HEK293 (cell line): Measurements from ENCODE around the gene KCNC4.
A peak's percentile ranks its signal among the peaks of the same experiment; 100 is the strongest.

Experiments
- CTCF ChIA-PET: fragments of 350-600 bp; formaldehyde crosslinking; extraction: SDS; loops from one replicate; lab custom pipeline; 2021; ENCODE audit warnings: antibody characterized with exemption; lab: Yijun Ruan, JAX
- POLR2A ChIA-PET: fragments of 300-600 bp; formaldehyde crosslinking; extraction: SDS; loops from one replicate; lab custom pipeline; 2020; ENCODE audit warnings: antibody characterized with exemption, inconsistent platforms; lab: Yijun Ruan, JAX
- H3K27ac ChIP-seq: fragments of 200-500 bp; sonication (Bioruptor generic); 2 replicates; pipeline ENCODE4 v1.5.1; 2014; ENCODE audit warnings: low read depth, low read length, control low read depth, inconsistent platforms; ENCODE audit errors: extremely low read depth
- H3K36me3 ChIP-seq, 2 experiments: fragments of 200-500 bp in 1 of 2; sonication (Bioruptor generic) in 1 of 2; 1 replicate in 1 of 2; 2 replicates in 1 of 2; pipeline ENCODE4 v1.5.1; 2014 to 2017; ENCODE audit warnings: inconsistent platforms in 2 of 2, low read length in 2 of 2; ENCODE audit not compliant: control insufficient read depth in 2 of 2, insufficient read depth in 1 of 2
- H3K4me1 ChIP-seq: fragments of 200-500 bp; sonication (Bioruptor generic); 2 replicates; pipeline ENCODE4 v1.5.1; 2014; ENCODE audit warnings: mild to moderate bottlenecking, low read length, inconsistent platforms; ENCODE audit not compliant: control insufficient read depth, insufficient read depth
- H3K4me3 ChIP-seq: 2 replicates; pipeline ENCODE4 v1.5.1; 2011; ENCODE audit warnings: low read depth, mild to moderate bottlenecking, control low read depth, low read length, moderate library complexity
- H3K9me3 ChIP-seq: fragments of 200-500 bp; sonication (Bioruptor generic); 2 replicates; pipeline ENCODE4 v1.5.1; 2014; ENCODE audit warnings: low read depth, low read length, inconsistent platforms; ENCODE audit not compliant: control insufficient read depth, insufficient read depth
- FEZF1 ChIP-seq: fragments of 450-650 bp; formaldehyde crosslinking; IDR thresholded peaks from 2 replicates; pipeline ENCODE4 v1.5.1; 2016; ENCODE audit warnings: missing biosample characterization, missing genetic modification characterization
- GFI1B ChIP-seq: fragments of 450-650 bp; formaldehyde crosslinking; IDR thresholded peaks from 2 replicates; pipeline ENCODE4 v1.5.1; 2016; ENCODE audit warnings: missing biosample characterization, missing genetic modification characterization
- GLIS1 ChIP-seq: fragments of 450-650 bp; formaldehyde crosslinking; IDR thresholded peaks from 2 replicates; pipeline ENCODE4 v1.5.1; 2016; ENCODE audit warnings: missing biosample characterization, missing genetic modification characterization
- HOXC10 ChIP-seq: sonication (generic); formaldehyde crosslinking; IDR thresholded peaks from 2 replicates; pipeline ENCODE4 v1.8.1; 2023; ENCODE audit warnings: mild to moderate bottlenecking, missing genetic modification reagents
- KLF10 ChIP-seq: fragments of 450-650 bp; IDR thresholded peaks from 2 replicates; pipeline ENCODE4 v1.5.1; 2018; ENCODE audit warnings: missing biosample characterization, mild to moderate bottlenecking, missing genetic modification characterization
- KLF7 ChIP-seq: fragments of 450-650 bp; formaldehyde crosslinking; IDR thresholded peaks from 2 replicates; pipeline ENCODE4 v1.5.1; 2016; ENCODE audit warnings: missing biosample characterization, missing genetic modification characterization, borderline replicate concordance
- KLF9 ChIP-seq: fragments of 450-650 bp; formaldehyde crosslinking; IDR thresholded peaks from 2 replicates; pipeline ENCODE4 v1.5.1; 2016; ENCODE audit warnings: missing biosample characterization, missing genetic modification characterization, low read depth
- OSR2 ChIP-seq: fragments of 450-650 bp; formaldehyde crosslinking; IDR thresholded peaks from 2 replicates; pipeline ENCODE4 v1.5.1; 2016; ENCODE audit warnings: missing biosample characterization, missing genetic modification characterization
- SCRT2 ChIP-seq: fragments of 450-650 bp; formaldehyde crosslinking; IDR thresholded peaks from 2 replicates; pipeline ENCODE4 v1.5.1; 2016; ENCODE audit warnings: missing biosample characterization, missing genetic modification characterization
- SP2 ChIP-seq: fragments of 450-650 bp; formaldehyde crosslinking; IDR thresholded peaks from 2 replicates; pipeline ENCODE4 v1.5.1; 2016; ENCODE audit warnings: missing biosample characterization, missing genetic modification characterization
- SP7 ChIP-seq: fragments of 450-650 bp; formaldehyde crosslinking; IDR thresholded peaks from 2 replicates; pipeline ENCODE4 v1.5.1; 2016; ENCODE audit warnings: missing biosample characterization, missing genetic modification characterization
- TCF7L2 ChIP-seq: IDR thresholded peaks from 2 replicates; pipeline ENCODE4 v1.6.1; 2011; ENCODE audit warnings: low read depth, mild to moderate bottlenecking, inconsistent platforms, low read length, moderate library complexity, borderline replicate concordance
- TRIM28 ChIP-seq: IDR thresholded peaks from 2 replicates; pipeline ENCODE4 v1.6.1; 2011; ENCODE audit warnings: low read length, control low read depth, borderline replicate concordance
- ZBTB17 ChIP-seq: fragments of 450-650 bp; formaldehyde crosslinking; IDR thresholded peaks from 2 replicates; pipeline ENCODE4 v1.5.1; 2016; ENCODE audit warnings: missing biosample characterization, missing genetic modification characterization
- ZNF132 ChIP-seq: fragments of 450-650 bp; formaldehyde crosslinking; IDR thresholded peaks from 2 replicates; pipeline ENCODE4 v1.5.1; 2017; ENCODE audit warnings: missing biosample characterization, missing genetic modification characterization, borderline replicate concordance
- ZNF335 ChIP-seq: fragments of 450-650 bp; formaldehyde crosslinking; conservative IDR thresholded peaks from 2 replicates; pipeline ENCODE4 v1.5.1; 2016; ENCODE audit warnings: missing biosample characterization, missing genetic modification characterization
- ZNF350 ChIP-seq: fragments of 450-650 bp; formaldehyde crosslinking; IDR thresholded peaks from 2 replicates; pipeline ENCODE4 v1.5.0; 2017; ENCODE audit warnings: missing biosample characterization, mild to moderate bottlenecking, missing genetic modification characterization
- ZNF600 ChIP-seq: fragments of 450-650 bp; formaldehyde crosslinking; IDR thresholded peaks from 2 replicates; pipeline ENCODE4 v1.5.1; 2016; ENCODE audit warnings: missing biosample characterization, missing genetic modification characterization
- ZNF670 ChIP-seq: fragments of 450-650 bp; formaldehyde crosslinking; IDR thresholded peaks from 2 replicates; pipeline ENCODE4 v1.5.1; 2016; ENCODE audit warnings: missing biosample characterization, missing genetic modification characterization, low read depth
- ZNF747 ChIP-seq: fragments of 450-650 bp; formaldehyde crosslinking; IDR thresholded peaks from 2 replicates; pipeline ENCODE4 v1.5.1; 2016; ENCODE audit warnings: missing biosample characterization, missing genetic modification characterization
- TF ChIP-seq, protein P1 (sequence below): fragments of 450-650 bp; formaldehyde crosslinking; IDR thresholded peaks from 2 replicates; pipeline ENCODE4 v1.5.1; 2016; ENCODE audit warnings: missing biosample characterization, missing genetic modification characterization
- TF ChIP-seq, protein P2 (sequence below): fragments of 450-650 bp; IDR thresholded peaks from 2 replicates; pipeline ENCODE4 v1.5.1; 2018; ENCODE audit warnings: missing biosample characterization, mild to moderate bottlenecking, missing genetic modification characterization
- TF ChIP-seq, protein P3 (sequence below): IDR thresholded peaks from 2 replicates; pipeline ENCODE4 v1.6.1; 2011; ENCODE audit warnings: mild to moderate bottlenecking, low read depth, low read length, borderline replicate concordance
- TF ChIP-seq, protein P4 (sequence below): fragments of 450-650 bp; formaldehyde crosslinking; IDR thresholded peaks from 2 replicates; pipeline ENCODE4 v1.5.1; 2016; ENCODE audit warnings: missing biosample characterization, missing genetic modification characterization
- TF ChIP-seq, protein P5 (sequence below): fragments of 450-650 bp; formaldehyde crosslinking; IDR thresholded peaks from 2 replicates; pipeline ENCODE4 v1.5.1; 2016; ENCODE audit warnings: missing biosample characterization, missing genetic modification characterization

KCNC4 gene

DNA sequence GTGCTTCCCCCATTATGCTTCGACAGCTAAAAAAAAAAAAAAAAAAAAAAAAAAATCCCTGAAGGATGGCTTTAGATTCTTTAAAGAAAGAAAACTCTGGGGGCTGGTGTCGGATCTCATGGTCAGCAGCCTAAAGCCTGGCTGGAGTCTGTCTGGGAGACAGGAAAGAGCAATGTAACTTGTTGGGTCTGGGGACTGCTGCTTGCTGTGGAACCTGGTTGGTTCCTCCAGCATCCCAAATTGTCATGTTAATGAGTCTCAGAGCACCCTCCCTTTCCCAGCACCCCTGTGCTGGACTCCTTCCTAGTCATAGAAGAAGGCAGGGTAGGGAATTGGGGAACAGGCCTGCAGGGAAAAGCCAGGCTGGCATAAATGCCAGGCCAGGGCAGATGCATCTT, 3.0 kb downstream of the KCNC4 start:
- Histone ChIP-seq H3K9me3 (no peaks in the 10 kb centered on the region), H3K36me3 (peaks cover 0 to 29% of the 10 kb centered on the region in 2 experiments; a peak in 1 of 3 replicates)
- POLR2A ChIA-PET: no interaction called here
- no peak for TF ChIP-seq SP2 (tag by site-specific recombination)
- peak; percentile 78 for TF ChIP-seq ZNF600 (tag by site-specific recombination)
- TF ChIP-seq KLF9 (tag by site-specific recombination): no peak
- TF ChIP-seq, protein P1, sequence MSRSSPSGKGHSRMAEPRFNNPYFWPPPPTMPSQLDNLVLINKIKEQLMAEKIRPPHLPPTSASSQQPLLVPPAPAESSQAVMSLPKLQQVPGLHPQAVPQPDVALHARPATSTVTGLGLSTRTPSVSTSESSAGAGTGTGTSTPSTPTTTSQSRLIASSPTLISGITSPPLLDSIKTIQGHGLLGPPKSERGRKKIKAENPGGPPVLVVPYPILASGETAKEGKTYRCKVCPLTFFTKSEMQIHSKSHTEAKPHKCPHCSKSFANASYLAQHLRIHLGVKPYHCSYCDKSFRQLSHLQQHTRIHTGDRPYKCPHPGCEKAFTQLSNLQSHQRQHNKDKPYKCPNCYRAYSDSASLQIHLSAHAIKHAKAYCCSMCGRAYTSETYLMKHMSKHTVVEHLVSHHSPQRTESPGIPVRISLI: peak; percentile 84; the same call in 1 of the 2 replicates
- TF ChIP-seq, all 188 proteins: peak for 2
- Histone ChIP-seq H3K27ac (no peak overlapping the region), H3K4me1 (peaks cover 7% of the 10 kb centered on the region), H3K4me3 (no peak overlapping the region)
- CTCF ChIA-PET: interaction anchor here (1.1 to 20.2 kb wide), 2 partner anchors 10 to 99 kb away, joined by 4 to 662 read pairs; no protein-coding TSS in a partner anchor

DNA sequence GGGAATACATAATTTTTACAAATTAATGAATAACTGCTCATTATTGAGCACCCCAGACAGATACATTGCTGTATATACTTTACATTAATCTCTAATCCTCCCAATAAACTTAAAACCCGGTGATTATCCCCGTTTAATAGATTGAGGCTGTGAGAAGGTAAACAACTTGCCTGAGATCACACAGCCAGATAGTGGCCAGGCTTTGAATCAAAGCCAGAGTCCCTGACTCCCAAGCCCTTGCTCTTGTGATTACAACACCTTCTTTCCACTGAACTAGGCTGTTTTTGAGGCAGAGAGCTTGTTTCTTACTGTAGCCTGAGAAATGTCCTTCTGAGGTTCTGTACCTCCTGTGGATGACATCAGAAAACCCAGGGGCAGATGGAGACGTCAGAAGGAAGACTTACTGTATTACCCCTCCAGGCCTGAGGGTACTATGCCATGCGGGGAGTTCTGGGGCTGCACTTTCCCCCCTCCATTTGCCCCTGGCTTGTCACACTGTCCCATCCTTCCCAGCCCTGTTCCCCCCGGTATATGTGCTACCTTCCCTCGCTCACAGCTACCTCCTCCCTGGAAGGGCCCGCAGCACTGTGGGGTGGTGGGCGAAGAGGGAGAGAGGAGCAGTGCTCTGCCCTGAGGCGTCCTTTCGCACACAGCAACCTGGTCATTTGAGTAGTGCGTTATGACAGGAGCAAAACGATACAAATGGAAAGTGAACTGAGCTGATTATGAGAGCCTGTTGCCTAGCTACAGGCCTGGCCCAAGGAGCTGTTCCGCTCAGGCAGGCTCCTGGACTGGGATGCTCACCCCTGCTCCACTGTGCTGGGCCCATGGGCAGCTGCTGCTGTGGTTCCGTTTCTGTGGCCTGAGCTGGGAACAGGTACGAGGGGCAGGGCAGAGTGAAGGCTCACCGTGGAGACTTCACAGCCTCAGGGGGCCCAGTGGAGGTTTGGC, 4.6 kb downstream of the KCNC4 start:
- Histone ChIP-seq H3K4me3 (no peak overlapping the region), H3K4me1 (peaks cover 7% of the 10 kb centered on the region), H3K36me3 (peaks cover 0 to 45% of the 10 kb centered on the region in 2 experiments; a peak in 1 of 3 replicates), H3K27ac (no peak overlapping the region), H3K9me3 (no peaks in the 10 kb centered on the region)
- CTCF ChIA-PET: interaction anchor here (0.6 to 20.2 kb wide), 4 partner anchors 8 to 281 kb away, joined by 3 to 662 read pairs (median 4); no protein-coding TSS in a partner anchor
- POLR2A ChIA-PET: interaction anchor here (1.7 kb wide), 1 partner anchor 10 kb away, joined by 4 read pairs; no protein-coding TSS in a partner anchor
- TF ChIP-seq ZNF335 (tag by site-specific recombination) (no peak), TCF7L2 (peak; percentile 33; the same call in 1 of the 2 replicates), KLF7 (no peak), SCRT2 (tag by site-specific recombination) (peak; percentile 65), HOXC10 (CRISPR knock-in tag) (no peak), ZNF670 (tag by site-specific recombination) (no peak), ZNF600 (tag by site-specific recombination) (peak; percentile 84), ZBTB17 (tag by site-specific recombination) (peak; percentile 78), SP7 (tag by site-specific recombination) (peak; percentile 95), TRIM28 (peak; percentile 82; the same call in 1 of the 2 replicates), GFI1B (no peak), ZNF747 (tag by site-specific recombination) (no peak), ZNF350 (tag by site-specific recombination) (no peak), ZNF132 (tag by site-specific recombination) (no peak), SP2 (tag by site-specific recombination) (no peak), OSR2 (tag by site-specific recombination) (peak; percentile 62; the same call in 1 of the 2 replicates), KLF10 (peak; percentile 45; the same call in 1 of the 2 replicates), FEZF1 (peak; percentile 67; the same call in 1 of the 2 replicates), GLIS1 (no peak)
- TF ChIP-seq, protein P2, sequence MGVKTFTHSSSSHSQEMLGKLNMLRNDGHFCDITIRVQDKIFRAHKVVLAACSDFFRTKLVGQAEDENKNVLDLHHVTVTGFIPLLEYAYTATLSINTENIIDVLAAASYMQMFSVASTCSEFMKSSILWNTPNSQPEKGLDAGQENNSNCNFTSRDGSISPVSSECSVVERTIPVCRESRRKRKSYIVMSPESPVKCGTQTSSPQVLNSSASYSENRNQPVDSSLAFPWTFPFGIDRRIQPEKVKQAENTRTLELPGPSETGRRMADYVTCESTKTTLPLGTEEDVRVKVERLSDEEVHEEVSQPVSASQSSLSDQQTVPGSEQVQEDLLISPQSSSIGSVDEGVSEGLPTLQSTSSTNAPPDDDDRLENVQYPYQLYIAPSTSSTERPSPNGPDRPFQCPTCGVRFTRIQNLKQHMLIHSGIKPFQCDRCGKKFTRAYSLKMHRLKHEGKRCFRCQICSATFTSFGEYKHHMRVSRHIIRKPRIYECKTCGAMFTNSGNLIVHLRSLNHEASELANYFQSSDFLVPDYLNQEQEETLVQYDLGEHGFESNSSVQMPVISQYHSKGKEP (tag by site-specific recombination): no peak
- TF ChIP-seq, protein P3, sequence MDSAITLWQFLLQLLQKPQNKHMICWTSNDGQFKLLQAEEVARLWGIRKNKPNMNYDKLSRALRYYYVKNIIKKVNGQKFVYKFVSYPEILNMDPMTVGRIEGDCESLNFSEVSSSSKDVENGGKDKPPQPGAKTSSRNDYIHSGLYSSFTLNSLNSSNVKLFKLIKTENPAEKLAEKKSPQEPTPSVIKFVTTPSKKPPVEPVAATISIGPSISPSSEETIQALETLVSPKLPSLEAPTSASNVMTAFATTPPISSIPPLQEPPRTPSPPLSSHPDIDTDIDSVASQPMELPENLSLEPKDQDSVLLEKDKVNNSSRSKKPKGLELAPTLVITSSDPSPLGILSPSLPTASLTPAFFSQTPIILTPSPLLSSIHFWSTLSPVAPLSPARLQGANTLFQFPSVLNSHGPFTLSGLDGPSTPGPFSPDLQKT: no peak
- TF ChIP-seq, protein P4, sequence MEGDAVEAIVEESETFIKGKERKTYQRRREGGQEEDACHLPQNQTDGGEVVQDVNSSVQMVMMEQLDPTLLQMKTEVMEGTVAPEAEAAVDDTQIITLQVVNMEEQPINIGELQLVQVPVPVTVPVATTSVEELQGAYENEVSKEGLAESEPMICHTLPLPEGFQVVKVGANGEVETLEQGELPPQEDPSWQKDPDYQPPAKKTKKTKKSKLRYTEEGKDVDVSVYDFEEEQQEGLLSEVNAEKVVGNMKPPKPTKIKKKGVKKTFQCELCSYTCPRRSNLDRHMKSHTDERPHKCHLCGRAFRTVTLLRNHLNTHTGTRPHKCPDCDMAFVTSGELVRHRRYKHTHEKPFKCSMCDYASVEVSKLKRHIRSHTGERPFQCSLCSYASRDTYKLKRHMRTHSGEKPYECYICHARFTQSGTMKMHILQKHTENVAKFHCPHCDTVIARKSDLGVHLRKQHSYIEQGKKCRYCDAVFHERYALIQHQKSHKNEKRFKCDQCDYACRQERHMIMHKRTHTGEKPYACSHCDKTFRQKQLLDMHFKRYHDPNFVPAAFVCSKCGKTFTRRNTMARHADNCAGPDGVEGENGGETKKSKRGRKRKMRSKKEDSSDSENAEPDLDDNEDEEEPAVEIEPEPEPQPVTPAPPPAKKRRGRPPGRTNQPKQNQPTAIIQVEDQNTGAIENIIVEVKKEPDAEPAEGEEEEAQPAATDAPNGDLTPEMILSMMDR (tag by site-specific recombination): no peak
- TF ChIP-seq, protein P5, sequence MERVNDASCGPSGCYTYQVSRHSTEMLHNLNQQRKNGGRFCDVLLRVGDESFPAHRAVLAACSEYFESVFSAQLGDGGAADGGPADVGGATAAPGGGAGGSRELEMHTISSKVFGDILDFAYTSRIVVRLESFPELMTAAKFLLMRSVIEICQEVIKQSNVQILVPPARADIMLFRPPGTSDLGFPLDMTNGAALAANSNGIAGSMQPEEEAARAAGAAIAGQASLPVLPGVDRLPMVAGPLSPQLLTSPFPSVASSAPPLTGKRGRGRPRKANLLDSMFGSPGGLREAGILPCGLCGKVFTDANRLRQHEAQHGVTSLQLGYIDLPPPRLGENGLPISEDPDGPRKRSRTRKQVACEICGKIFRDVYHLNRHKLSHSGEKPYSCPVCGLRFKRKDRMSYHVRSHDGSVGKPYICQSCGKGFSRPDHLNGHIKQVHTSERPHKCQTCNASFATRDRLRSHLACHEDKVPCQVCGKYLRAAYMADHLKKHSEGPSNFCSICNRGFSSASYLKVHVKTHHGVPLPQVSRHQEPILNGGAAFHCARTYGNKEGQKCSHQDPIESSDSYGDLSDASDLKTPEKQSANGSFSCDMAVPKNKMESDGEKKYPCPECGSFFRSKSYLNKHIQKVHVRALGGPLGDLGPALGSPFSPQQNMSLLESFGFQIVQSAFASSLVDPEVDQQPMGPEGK: peak; percentile 33; the same call in 1 of the 2 replicates
